ENCODE data around the gene GPX6.
"Not testable (repeated sequence)": the region's sequence is repeated elsewhere in the genome, so short reads cannot be mapped to it uniquely, and the experiment has no call there.

Gene GPX6

GRCh38 chr6:28537509-28538140 is 22.0 kb upstream of the GPX6 start:
- TF ChIP-seq ZNF274 (IDR thresholded peaks at IDR 0.05; ENCODE audit: low read depth, low read length), result no peak
- peak overlapping the region; percentile 26; the same call in 1 of the 2 replicates for H3K4me3 ChIP-seq (ENCODE audit: low read length)

- no peak for TF ChIP-seq ZNF274 (IDR thresholded peaks at IDR 0.05; ENCODE audit: low read depth, low read length)
- peak overlapping the region; percentile 26; the same call in 1 of the 2 replicates for H3K4me3 ChIP-seq (ENCODE audit: low read length)
Observed at GRCh38 chr6:28537065-28537464, 21.5 kb upstream of the GPX6 start.

GRCh38 chr6:28534875-28535274 is 19.3 kb upstream of the GPX6 start:
- TF ChIP-seq ZNF274 (IDR thresholded peaks at IDR 0.05; ENCODE audit: low read depth, low read length), result no peak
- H3K4me3 ChIP-seq (ENCODE audit: low read length), result no peak overlapping the region

GRCh38 chr6:28534306-28534705 is 18.7 kb upstream of the GPX6 start:
- H3K4me3 ChIP-seq (ENCODE audit: low read length), result no peak overlapping the region
- no peak for TF ChIP-seq ZNF274 (IDR thresholded peaks at IDR 0.05; ENCODE audit: low read depth, low read length)

- H3K4me3 ChIP-seq (ENCODE audit: low read length), result no peak overlapping the region
- no peak for TF ChIP-seq ZNF274 (IDR thresholded peaks at IDR 0.05; ENCODE audit: low read depth, low read length)
Observed at GRCh38 chr6:28531479-28532128, 16.0 kb upstream of the GPX6 start.

GRCh38 chr6:28530777-28531176 is 15.2 kb upstream of the GPX6 start:
- TF ChIP-seq ZNF274 (IDR thresholded peaks at IDR 0.05; ENCODE audit: low read depth, low read length), result no peak

GRCh38 chr6:28525496-28526039 is 10.0 kb upstream of the GPX6 start, which contains the start of gene GPX5:
GPX5 (plus strand) TSS chr6:28525881; CDS start chr6:28526014, 133 bp downstream.
- H3K4me3 ChIP-seq (ENCODE audit: low read length), result no peak within 1 kb of the TSS
- TF ChIP-seq ZNF274 (IDR thresholded peaks at IDR 0.05; ENCODE audit: low read depth, low read length), result no peak

More at GRCh38 chr6:28530777-28531176, 15.2 kb upstream of the GPX6 start:
- H3K4me3 ChIP-seq (ENCODE audit: low read length), result no peak overlapping the region

GRCh38 chr6:28523241-28523622 is 7.6 kb upstream of the GPX6 start:
- H3K4me3 ChIP-seq (ENCODE audit: low read length), result no peak overlapping the region
- TF ChIP-seq ZNF274 (IDR thresholded peaks at IDR 0.05; ENCODE audit: low read depth, low read length), result no peak

GRCh38 chr6:28522594-28523240 is 7.1 kb upstream of the GPX6 start:
- TF ChIP-seq ZNF274 (IDR thresholded peaks at IDR 0.05; ENCODE audit: low read depth, low read length), result no peak
- no peak overlapping the region for H3K4me3 ChIP-seq (ENCODE audit: low read length)

- H3K4me3 ChIP-seq (ENCODE audit: low read length), result no peak overlapping the region
- TF ChIP-seq ZNF274 (IDR thresholded peaks at IDR 0.05; ENCODE audit: low read depth, low read length), result no peak
Observed at GRCh38 chr6:28517964-28518363, 2.4 kb upstream of the GPX6 start.

GRCh38 chr6:28512387-28512786 is 3.2 kb downstream of the GPX6 start:
- H3K4me3 ChIP-seq (ENCODE audit: low read length), result not testable (repeated sequence)

- no peak for TF ChIP-seq ZNF274 (IDR thresholded peaks at IDR 0.05; ENCODE audit: low read depth, low read length)
Observed at GRCh38 chr6:28511628-28512300, 3.8 kb downstream of the GPX6 start.

GRCh38 chr6:28506807-28507475 is 8.7 kb downstream of the GPX6 start:
- no peak for TF ChIP-seq ZNF274 (IDR thresholded peaks at IDR 0.05; ENCODE audit: low read depth, low read length)
- no peak overlapping the region for H3K4me3 ChIP-seq (ENCODE audit: low read length)

More at GRCh38 chr6:28511628-28512300, 3.8 kb downstream of the GPX6 start:
- no peak overlapping the region for H3K4me3 ChIP-seq (ENCODE audit: low read length)

GRCh38 chr6:28505733-28506132 is 9.9 kb downstream of the GPX6 start:
- no peak for TF ChIP-seq ZNF274 (IDR thresholded peaks at IDR 0.05; ENCODE audit: low read depth, low read length)
- H3K4me3 ChIP-seq (ENCODE audit: low read length), result no peak overlapping the region

GRCh38 chr6:28502709-28503305 is 12.8 kb downstream of the GPX6 start:
- not testable (repeated sequence) for H3K4me3 ChIP-seq (ENCODE audit: low read length)

GRCh38 chr6:28502136-28502535 is 13.5 kb downstream of the GPX6 start:
- not testable (repeated sequence) for H3K4me3 ChIP-seq (ENCODE audit: low read length)

Data from GM08714 (cell line).